ENCODE results near the gene CRLF2.
"Not testable (repeated sequence)": the region's sequence is repeated elsewhere in the genome, so short reads cannot be mapped to it uniquely, and the experiment has no call there.

The CRLF2 gene

GRCh38 chrX:1215123-1215823, 2.8 kb upstream of the CRLF2 start:
- no peak for DNase-seq (ENCODE audit: low read depth)

- no peak for DNase-seq (ENCODE audit: low read depth)
Observed at GRCh38 chrX:1213971-1214370, 1.5 kb upstream of the CRLF2 start.

DNA sequence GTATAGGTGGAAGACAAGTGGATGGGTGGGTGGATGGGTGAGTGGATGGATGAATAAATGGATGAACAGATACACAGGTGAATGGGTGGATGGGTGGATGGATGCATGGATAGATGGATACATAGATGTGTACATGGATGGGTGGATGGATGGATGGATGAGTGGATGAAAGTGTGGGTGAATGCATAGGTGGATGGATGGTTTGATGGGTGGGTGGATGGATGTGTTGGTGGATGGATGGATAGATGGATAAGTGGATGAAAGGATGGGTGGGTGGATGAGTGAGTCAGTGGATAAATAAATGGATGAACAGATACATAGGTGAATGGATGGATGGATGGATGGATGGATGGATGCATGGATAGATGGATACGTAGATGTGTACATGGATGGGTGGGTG, 1.6 kb downstream of the CRLF2 start:
- no peak for DNase-seq (ENCODE audit: low read depth)

DNA sequence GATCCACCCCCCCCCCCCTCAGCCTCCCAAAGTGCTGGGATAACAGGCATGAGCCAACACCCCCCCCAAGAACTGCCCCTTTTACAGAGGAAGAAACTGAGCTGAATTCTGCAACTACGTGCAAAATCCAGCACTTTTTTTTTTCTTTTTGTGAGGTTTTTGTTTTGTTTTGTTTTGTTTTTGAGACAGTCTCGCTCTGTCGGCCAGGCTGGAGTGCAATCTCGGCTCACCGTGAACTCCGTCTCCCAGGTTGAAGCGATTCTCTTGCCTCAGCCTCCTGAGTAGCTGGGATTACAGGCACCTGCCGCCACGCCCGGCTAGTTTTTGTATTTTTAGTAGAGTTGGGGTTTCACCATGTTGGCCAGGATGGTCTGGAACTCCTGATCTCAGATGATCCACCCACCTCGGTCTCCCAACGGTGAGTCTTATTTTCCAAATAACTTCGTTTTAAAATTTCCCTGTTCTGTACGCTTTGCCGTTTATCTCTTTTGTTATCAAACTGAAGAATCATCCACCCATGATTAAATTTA, 4.9 kb downstream of the CRLF2 start:
- DNase-seq (ENCODE audit: low read depth), result no peak

- DNase-seq (ENCODE audit: low read depth), result no peak
Observed at GRCh38 chrX:1205681-1206611, 6.5 kb downstream of the CRLF2 start.

- no peak for DNase-seq (ENCODE audit: low read depth)
Observed at GRCh38 chrX:1202251-1202650, 10.2 kb downstream of the CRLF2 start.

DNA sequence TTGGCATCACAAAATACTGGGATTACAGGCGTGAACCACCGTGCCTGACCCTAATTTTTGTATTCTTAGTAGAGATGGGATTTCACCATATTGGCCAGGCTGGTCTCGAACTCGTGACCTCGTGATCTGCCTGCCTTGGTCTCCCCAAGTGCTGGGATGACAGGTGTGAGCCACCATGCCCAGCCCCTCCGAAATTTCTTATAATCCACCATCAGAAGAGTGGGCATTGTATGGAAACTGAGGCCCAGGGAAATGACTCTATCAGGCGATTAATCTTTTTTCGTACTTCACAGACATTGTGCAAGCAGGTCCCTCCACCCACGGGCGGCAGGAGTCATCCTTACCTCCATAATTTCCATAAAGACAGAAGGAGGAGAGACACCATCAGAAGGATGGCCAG, 16.0 kb downstream of the CRLF2 start:
- no peak for DNase-seq (ENCODE audit: low read depth)

DNA sequence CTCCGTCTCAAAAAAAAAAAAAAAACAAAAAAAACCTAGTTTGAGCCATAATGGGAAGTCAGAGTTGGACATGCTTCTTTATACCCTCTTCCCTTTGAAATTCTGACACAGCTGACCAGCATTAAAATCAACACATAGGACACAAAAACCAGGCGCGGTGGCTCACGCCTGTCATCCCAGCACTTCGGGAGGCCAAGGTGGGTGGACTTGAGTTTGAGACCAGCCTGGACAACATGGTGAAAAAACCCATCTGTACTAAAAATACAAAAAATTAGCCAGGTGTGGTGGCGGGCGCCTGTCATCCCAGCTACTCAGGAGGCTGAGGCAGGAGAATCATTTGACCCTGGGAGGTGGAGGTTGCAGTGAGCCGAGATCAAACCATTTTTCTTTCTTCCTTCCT, 20.3 kb downstream of the CRLF2 start:
- not testable (repeated sequence) for DNase-seq (ENCODE audit: low read depth)

DNA sequence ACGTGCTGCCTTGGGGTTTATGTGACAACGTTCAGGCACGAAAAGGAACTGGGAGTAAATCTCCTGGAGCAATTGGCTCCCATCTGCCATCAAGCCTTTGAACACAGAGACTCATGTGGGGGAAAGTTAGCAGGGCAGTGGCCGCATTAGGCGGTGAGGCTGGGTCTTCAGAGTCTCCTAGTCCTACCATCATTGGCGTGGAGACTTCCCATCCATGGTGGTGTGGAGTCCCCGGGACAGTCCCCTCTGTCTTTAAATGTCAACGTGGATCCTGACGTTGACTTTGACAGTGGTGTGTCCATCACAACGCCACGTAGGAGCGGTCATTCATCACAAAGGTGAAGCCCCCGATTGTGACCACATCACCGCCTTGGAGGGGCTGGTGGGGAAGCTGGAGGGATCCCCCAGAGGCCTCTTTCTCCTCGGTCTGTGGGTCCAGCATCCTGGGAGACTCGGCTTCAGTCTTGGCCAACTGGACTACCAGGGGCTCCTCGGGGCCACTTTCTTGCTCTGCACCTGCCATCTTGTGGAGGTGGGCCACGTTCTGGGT, 21.8 kb downstream of the CRLF2 start:
- DNase-seq (ENCODE audit: low read depth), result no peak

DNA sequence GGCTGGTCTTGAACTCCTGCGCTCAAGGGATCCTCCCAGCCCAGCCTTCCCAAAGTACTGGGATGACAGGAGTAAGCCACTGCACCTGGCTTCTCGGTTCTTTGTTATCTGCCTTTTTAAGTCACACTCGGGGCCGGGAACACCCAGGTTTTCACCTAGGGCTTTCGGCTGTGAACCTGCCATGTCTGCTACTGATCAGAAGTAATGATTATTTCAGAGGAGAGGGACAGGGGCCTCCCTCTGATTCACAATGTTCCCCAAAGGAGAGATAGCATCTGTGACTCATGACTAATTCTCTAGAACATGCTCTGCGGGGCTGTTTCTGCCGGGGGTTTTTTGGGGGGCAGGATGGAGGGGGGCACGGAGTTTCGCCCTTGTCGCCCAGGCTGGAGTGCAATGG, 26.9 kb downstream of the CRLF2 start:
- DNase-seq (ENCODE audit: low read depth), result no peak

- DNase-seq (ENCODE audit: low read depth), result no peak
Observed at GRCh38 chrX:1182211-1182610, 30.2 kb downstream of the CRLF2 start.

GRCh38 chrX:1181661-1182060, 30.8 kb downstream of the CRLF2 start:
- DNase-seq (ENCODE audit: low read depth), result not testable (repeated sequence)

DNA sequence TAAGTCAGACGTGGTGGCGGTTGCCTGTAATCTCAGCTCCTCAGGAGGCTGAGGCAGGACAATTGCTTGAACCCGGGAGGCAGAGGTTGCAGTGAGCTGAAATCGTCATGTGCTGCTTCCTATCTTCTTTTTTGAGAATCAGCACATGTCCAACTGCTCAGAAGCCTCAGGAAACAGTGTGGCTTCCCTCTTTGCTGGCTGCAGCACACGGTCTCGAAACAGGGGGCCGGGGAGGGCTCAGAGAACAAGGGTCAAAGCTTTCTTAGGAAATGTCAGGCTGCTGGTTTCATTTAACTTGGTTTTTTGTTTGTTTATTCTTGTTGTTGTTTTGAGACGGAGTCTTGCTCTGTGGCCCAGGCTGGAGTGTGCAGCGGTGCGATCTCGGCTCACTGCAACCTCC, 31.3 kb downstream of the CRLF2 start:
- DNase-seq (ENCODE audit: low read depth), result no peak

DNA sequence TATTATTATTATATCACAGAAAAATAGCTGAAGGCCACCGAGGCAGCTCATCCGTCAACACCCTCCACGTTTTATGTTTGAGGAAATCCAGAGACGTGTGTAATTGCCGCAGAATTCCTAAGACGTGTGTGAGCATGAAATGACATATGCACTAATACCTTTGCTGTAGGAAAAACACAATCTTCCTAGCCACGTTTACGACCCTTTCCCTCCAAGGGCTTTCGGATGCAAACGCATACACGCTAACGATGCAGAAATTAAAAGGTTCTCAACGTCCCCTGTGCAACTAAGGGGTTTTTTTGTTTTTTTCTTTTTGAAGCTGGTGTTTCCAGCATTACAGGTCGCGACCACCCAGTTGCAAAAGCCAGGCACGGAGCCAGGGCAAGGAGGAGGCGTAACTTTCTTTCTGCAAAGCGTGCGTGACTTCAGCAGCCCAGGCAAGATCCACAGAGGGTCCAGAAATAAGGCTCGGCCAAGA, 33.8 kb downstream of the CRLF2 start:
- DNase-seq (ENCODE audit: low read depth), result no peak

- DNase-seq (ENCODE audit: low read depth), result not testable (repeated sequence)
Observed at GRCh38 chrX:1176531-1177320, 35.7 kb downstream of the CRLF2 start.

GRCh38 chrX:1174609-1175545, 37.6 kb downstream of the CRLF2 start:
- DNase-seq (ENCODE audit: low read depth), result not testable (repeated sequence)

DNA sequence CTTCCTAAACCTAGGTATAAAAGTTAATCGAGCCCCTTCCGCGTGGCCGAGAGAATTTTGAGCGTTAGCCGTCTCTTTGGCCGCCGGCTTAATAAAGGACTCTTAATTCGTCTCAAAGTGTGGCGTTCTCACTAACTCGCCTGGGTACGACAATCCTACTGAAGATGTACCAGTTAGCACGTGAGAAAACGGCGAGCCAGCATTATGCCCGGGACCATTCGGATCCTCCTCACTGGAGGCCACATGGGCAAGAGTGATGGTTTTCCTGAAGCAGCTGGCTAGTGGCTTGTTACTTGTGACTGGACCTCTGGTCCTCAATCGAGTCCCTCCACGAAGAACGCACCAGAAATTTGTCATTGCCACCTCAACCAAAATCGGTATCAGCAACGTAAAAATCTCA, 39.0 kb downstream of the CRLF2 start:
- not testable (repeated sequence) for DNase-seq (ENCODE audit: low read depth)

- no peak for DNase-seq (ENCODE audit: low read depth)
Observed at GRCh38 chrX:1172496-1172895, 40.0 kb downstream of the CRLF2 start.

- not testable (repeated sequence) for DNase-seq (ENCODE audit: low read depth)
Observed at GRCh38 chrX:1171915-1172314, 40.5 kb downstream of the CRLF2 start.

DNA sequence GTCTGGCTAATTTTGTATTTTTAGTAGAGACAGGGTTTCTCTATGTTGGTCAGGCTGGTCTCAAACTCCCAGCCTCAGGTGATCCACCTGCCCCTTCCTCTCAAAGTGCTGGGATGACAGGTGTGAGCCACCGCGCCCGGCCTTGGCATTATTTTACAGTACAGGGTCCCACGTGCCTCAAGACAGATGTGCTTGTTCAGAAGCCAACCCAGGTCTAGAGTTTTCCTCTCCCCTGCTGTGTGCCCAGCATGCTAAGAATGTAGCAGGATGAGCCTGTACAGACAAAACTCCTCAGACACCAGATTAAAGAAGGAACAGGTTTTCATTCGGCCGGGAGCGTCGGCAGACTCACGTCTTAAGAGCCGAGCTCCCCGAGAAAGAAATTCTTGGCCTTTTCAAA, 42.2 kb downstream of the CRLF2 start:
- DNase-seq (ENCODE audit: low read depth), result no peak

DNA sequence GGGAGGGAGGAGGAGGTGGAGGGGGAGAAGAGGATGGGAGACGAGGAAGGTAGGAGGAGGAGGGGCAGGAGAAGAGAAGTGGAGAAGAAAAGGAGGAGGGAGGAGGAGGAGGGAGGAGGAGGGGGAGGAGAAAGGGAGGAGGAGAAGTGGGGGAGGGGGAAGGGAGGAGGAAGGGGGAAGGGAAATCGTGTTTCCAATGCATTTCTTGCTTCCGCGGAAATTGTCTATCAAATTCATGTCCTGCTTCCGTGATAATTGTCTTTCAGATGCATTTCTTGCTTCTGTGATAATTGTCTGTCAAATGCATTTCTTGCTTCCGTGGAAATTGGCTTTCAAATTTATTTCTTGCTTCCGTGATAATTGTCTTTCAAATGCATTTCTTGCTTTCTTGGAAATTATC, 43.3 kb downstream of the CRLF2 start:
- DNase-seq (ENCODE audit: low read depth), result no peak

Measured in T follicular helper cell (primary cell).